Astrocyte of the cerebellum (primary cell): ENCODE results near the gene TTI1.

Experiments used
- DNase-seq: peaks from one replicate; pipeline ENCODE4 v3.0.0-alpha.2; 2011; ENCODE audit warnings: low read depth
- H3K4me3 ChIP-seq: 2 replicates; pipeline ENCODE4 v1.5.1; 2011; ENCODE audit warnings: mild to moderate bottlenecking, low read depth, low read length, moderate library complexity
- in situ Hi-C: cut with HindIII; loops from 2 replicates; pipeline ENCODE4 v1.10.0; 2017; ENCODE audit warnings: low sequenced_read_pairs
- TF ChIP-seq, protein P1 (sequence below): IDR thresholded peaks from 2 replicates; pipeline ENCODE4 v1.5.1; 2012; ENCODE audit warnings: low read length, low read depth, moderate library complexity, mild to moderate bottlenecking; ENCODE audit errors: missing control alignments

Gene TTI1

GRCh38 chr20:38075161-38075998 is 42.1 kb upstream of the TTI1 start:
- H3K4me3 ChIP-seq, result no peak overlapping the region
- TF ChIP-seq, protein P1, sequence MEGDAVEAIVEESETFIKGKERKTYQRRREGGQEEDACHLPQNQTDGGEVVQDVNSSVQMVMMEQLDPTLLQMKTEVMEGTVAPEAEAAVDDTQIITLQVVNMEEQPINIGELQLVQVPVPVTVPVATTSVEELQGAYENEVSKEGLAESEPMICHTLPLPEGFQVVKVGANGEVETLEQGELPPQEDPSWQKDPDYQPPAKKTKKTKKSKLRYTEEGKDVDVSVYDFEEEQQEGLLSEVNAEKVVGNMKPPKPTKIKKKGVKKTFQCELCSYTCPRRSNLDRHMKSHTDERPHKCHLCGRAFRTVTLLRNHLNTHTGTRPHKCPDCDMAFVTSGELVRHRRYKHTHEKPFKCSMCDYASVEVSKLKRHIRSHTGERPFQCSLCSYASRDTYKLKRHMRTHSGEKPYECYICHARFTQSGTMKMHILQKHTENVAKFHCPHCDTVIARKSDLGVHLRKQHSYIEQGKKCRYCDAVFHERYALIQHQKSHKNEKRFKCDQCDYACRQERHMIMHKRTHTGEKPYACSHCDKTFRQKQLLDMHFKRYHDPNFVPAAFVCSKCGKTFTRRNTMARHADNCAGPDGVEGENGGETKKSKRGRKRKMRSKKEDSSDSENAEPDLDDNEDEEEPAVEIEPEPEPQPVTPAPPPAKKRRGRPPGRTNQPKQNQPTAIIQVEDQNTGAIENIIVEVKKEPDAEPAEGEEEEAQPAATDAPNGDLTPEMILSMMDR, result no peak
- in situ Hi-C loops, result no loop called here
- no peak for DNase-seq

- peak; percentile 98 for DNase-seq
- in situ Hi-C loops, result loop anchor here (5.0 kb wide), 2 partner anchors 54 to 94 kb away; partner anchors contain the start of gene TGM2
- TF ChIP-seq, protein P1, result peak; percentile 78
- no peak overlapping the region for H3K4me3 ChIP-seq
Measured at GRCh38 chr20:38073307-38074071, 40.2 kb upstream of the TTI1 start.

DNA sequence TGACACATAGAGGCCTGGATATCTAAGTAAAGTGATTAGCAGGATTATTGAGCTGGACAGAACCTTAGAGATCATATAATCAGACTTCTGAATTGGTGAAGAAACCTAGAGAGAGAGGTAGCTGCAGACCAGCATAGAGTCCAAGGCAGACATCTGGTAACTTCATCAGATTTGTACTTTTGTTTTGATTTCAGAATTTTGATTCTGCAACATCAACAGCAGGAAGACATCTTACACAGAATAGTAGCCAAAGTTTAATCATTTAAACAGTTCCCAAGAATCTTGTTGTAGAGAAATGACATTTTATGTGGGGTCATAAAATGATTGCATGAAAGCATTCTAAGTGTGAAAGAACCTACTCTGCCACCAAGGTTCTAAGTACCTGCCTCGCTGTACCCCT is 39.6 kb upstream of the TTI1 start:
- H3K4me3 ChIP-seq, result no peak overlapping the region
- TF ChIP-seq, protein P1, result no peak
- in situ Hi-C loops, result loop anchor here (5.0 kb wide), 2 partner anchors 54 to 94 kb away; partner anchors contain the start of gene TGM2
- DNase-seq, result no peak

- H3K4me3 ChIP-seq, result no peak overlapping the region
- TF ChIP-seq, protein P1, result no peak
- in situ Hi-C loops, result no loop called here
- no peak for DNase-seq
Measured at GRCh38 chr20:38067717-38068365, 34.6 kb upstream of the TTI1 start.

- TF ChIP-seq, protein P1, result no peak
- no peak overlapping the region for H3K4me3 ChIP-seq
- DNase-seq, result no peak
- in situ Hi-C loops, result no loop called here
Measured at GRCh38 chr20:38066969-38067716, 33.9 kb upstream of the TTI1 start.
